ENCODE measurements around the gene FURIN.

The FURIN gene

DNA sequence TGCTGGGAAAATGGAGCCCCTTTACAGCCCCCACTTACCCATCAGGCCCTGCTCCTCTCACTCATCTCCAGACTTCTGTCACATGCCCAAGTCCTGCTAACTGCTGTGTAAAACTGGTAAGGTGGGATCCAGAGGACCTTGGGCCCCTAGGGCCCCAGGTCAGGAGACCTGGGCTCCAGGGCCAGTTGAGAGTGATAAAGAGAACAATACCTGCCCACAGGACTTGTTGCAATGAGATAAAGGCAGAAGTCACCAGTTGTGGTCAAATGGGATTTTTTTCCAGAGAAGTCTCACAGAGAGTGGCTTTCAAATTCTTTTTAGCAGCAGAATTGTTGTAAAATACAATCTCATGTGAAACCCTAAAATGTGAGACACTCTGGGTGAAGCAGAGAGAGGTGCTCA lies 753 bp downstream of the FURIN start:
- Histone ChIP-seq H3K9me3 (ENCODE audit: severe bottlenecking) (no peaks in the 10 kb centered on the region), H3K36me3 (ENCODE audit: low read depth) (no peaks in the 10 kb centered on the region; the same call in 1 of the 2 replicates), H3K4me1 (ENCODE audit: insufficient read depth, poor library complexity, severe bottlenecking) (peaks cover 41% of the 10 kb centered on the region), H3K27ac (ENCODE audit: poor library complexity, severe bottlenecking) (peak overlapping the region; percentile 84), H3K27me3 (ENCODE audit: insufficient read depth, poor library complexity, severe bottlenecking) (no peaks in the 10 kb centered on the region), H3K4me3 (ENCODE audit: severe bottlenecking) (no peak overlapping the region)
- TF ChIP-seq, protein P1, sequence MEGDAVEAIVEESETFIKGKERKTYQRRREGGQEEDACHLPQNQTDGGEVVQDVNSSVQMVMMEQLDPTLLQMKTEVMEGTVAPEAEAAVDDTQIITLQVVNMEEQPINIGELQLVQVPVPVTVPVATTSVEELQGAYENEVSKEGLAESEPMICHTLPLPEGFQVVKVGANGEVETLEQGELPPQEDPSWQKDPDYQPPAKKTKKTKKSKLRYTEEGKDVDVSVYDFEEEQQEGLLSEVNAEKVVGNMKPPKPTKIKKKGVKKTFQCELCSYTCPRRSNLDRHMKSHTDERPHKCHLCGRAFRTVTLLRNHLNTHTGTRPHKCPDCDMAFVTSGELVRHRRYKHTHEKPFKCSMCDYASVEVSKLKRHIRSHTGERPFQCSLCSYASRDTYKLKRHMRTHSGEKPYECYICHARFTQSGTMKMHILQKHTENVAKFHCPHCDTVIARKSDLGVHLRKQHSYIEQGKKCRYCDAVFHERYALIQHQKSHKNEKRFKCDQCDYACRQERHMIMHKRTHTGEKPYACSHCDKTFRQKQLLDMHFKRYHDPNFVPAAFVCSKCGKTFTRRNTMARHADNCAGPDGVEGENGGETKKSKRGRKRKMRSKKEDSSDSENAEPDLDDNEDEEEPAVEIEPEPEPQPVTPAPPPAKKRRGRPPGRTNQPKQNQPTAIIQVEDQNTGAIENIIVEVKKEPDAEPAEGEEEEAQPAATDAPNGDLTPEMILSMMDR (IDR thresholded peaks at IDR 0.05; ENCODE audit: poor library complexity, severe bottlenecking): no peak
- ATAC-seq (ENCODE audit: low read depth): no peak
- DNase-seq (ENCODE audit: low spot score): no peak

DNA sequence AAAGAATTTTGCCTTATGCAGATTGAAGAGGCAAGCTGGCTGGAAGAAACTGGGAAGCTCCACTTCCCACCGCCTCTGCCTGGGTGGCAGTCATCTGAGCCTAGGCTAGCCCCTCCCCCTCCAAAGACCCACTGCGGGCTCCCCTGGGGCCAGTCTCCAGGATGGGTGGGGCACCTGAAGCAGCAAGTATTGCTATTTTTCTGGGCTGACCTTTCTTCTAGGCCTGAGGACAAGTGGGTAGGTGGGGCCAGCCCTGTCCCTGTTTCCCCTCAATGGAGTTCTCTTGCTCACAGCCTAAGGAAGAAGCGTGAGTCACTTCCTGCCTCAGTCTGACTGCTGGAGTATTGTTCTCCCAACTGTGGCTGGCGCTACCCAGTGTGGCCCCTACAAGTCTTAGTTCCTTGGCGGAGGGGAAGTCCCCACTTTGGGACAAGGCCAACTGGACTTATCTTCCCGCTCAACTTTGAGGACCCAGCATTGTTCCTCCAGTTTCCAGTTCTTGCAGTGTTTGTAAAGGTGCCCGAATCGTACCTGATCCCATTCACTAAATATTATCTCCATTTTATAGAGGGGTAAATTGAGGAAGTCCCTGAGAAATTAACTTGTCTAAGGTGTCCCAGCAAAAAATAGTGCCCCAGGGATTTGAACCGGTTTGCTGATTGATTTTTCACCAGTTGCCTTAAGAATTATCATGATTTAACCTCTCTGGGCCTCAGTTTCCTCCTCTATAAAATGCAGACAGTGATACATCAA lies 1.4 kb downstream of the FURIN start:
- Histone ChIP-seq H3K4me3 (ENCODE audit: severe bottlenecking) (no peak overlapping the region), H3K27ac (ENCODE audit: poor library complexity, severe bottlenecking) (peak overlapping the region; percentile 84), H3K36me3 (ENCODE audit: low read depth) (peaks cover 4% of the 10 kb centered on the region), H3K9me3 (ENCODE audit: severe bottlenecking) (no peaks in the 10 kb centered on the region), H3K27me3 (ENCODE audit: insufficient read depth, poor library complexity, severe bottlenecking) (no peaks in the 10 kb centered on the region), H3K4me1 (ENCODE audit: insufficient read depth, poor library complexity, severe bottlenecking) (peaks cover 44% of the 10 kb centered on the region)
- peak; percentile 93 for DNase-seq (ENCODE audit: low spot score)
- TF ChIP-seq, protein P1 (IDR thresholded peaks at IDR 0.05; ENCODE audit: poor library complexity, severe bottlenecking): no peak
- peak; percentile 81 for ATAC-seq (ENCODE audit: low read depth)

DNA sequence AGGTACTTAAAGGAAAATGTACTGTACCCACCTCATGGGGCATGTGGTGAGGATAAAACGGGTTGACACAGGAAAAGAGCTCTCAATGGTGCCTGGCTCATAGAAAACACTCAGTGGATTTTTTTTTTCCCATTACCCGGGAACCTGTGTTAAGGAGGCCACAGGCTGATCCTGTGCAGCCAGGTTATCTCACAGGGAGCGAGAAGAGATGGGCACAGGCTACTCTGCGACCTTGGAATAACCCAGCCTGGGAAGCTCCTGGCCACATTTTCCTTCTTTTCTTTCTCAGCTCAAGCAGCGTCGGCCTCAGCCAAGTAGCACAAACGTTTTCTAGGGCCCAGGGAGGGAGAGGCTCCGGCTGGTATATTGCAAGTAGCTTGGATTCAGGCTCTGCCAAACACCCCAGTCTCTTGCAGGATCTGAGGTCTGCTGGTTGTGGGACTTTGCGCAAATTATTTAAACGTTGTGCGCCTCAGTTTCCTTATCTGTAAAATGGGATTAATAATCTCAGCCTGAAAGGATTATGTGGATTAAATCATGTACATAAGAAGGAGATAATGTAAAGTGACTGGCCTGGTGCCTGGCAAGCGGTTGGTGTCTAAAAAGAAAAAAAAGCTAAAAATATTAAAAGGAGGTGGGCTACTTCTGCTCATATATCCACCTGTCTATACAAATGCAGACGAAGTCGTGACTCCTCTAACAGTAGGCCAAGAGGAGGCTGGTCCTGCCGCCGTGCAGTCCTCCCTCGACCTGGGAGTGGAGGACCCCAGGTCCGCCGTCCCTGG lies 2.2 kb downstream of the FURIN start:
- H3K4me1 ChIP-seq (ENCODE audit: insufficient read depth, poor library complexity, severe bottlenecking): peaks cover 44% of the 10 kb centered on the region
- ATAC-seq (ENCODE audit: low read depth) (peak; percentile 4; the same call in 2 of the 3 replicates), DNase-seq (ENCODE audit: low spot score) (no peak)
- H3K9me3 ChIP-seq (ENCODE audit: severe bottlenecking): no peaks in the 10 kb centered on the region
- H3K27ac ChIP-seq (ENCODE audit: poor library complexity, severe bottlenecking): peak overlapping the region; percentile 84
- peaks cover 6% of the 10 kb centered on the region for H3K36me3 ChIP-seq (ENCODE audit: low read depth)
- H3K27me3 ChIP-seq (ENCODE audit: insufficient read depth, poor library complexity, severe bottlenecking): no peaks in the 10 kb centered on the region
- H3K4me3 ChIP-seq (ENCODE audit: severe bottlenecking): peak overlapping the region; percentile 98
- TF ChIP-seq, protein P1 (IDR thresholded peaks at IDR 0.05; ENCODE audit: poor library complexity, severe bottlenecking): no peak

DNA sequence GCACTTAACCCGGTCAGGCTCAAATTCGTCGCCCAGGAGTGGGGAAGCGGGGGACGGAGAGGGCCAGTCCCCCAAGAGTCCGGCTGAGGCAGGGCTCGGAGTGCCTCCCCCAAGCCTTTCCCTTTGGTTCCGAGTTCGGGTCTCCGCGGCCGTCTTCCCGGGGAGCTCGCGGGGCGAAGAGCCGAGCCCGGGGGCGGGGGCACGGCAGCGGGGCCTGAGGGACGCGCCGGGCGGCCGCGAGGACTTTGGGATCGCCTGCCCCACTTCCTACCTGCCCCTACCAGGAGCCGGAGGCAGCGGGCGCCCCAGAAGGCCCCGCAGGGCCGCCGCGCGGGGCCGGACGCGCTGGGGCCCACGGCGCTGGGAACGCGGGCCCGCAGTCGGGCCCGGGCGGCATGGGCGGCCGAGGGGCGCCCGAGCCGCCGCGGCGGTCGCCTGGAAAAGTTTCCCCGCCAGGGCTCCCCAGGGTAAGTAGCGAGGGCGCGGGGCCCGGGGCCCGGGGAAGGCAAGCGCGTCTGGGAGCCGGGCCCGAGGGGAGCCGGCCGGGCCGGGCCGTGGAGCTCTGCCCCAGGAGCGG lies 2.8 kb downstream of the FURIN start:
- Histone ChIP-seq H3K9me3 (ENCODE audit: severe bottlenecking) (no peaks in the 10 kb centered on the region), H3K36me3 (ENCODE audit: low read depth) (peaks cover 11% of the 10 kb centered on the region), H3K4me1 (ENCODE audit: insufficient read depth, poor library complexity, severe bottlenecking) (peaks cover 44% of the 10 kb centered on the region), H3K27ac (ENCODE audit: poor library complexity, severe bottlenecking) (peak overlapping the region; percentile 84), H3K4me3 (ENCODE audit: severe bottlenecking) (peak overlapping the region; percentile 98), H3K27me3 (ENCODE audit: insufficient read depth, poor library complexity, severe bottlenecking) (no peaks in the 10 kb centered on the region)
- TF ChIP-seq, protein P1 (IDR thresholded peaks at IDR 0.05; ENCODE audit: poor library complexity, severe bottlenecking): no peak
- peak; percentile 7 for ATAC-seq (ENCODE audit: low read depth)
- no peak for DNase-seq (ENCODE audit: low spot score)

Data from RWPE2 (cell line).